ENCODE data around the gene TRIM13.

GRCh38 chr13:49958321-49958720, 38.5 kb upstream of the TRIM13 start:
- TF ChIP-seq, protein P1, sequence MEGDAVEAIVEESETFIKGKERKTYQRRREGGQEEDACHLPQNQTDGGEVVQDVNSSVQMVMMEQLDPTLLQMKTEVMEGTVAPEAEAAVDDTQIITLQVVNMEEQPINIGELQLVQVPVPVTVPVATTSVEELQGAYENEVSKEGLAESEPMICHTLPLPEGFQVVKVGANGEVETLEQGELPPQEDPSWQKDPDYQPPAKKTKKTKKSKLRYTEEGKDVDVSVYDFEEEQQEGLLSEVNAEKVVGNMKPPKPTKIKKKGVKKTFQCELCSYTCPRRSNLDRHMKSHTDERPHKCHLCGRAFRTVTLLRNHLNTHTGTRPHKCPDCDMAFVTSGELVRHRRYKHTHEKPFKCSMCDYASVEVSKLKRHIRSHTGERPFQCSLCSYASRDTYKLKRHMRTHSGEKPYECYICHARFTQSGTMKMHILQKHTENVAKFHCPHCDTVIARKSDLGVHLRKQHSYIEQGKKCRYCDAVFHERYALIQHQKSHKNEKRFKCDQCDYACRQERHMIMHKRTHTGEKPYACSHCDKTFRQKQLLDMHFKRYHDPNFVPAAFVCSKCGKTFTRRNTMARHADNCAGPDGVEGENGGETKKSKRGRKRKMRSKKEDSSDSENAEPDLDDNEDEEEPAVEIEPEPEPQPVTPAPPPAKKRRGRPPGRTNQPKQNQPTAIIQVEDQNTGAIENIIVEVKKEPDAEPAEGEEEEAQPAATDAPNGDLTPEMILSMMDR (IDR thresholded peaks at IDR 0.05): no peak
- no peak for TF ChIP-seq POLR2A (IDR thresholded peaks at IDR 0.05)
